ENCODE measurements around the gene TEX14.

TEX14 gene

GRCh38 chr17:58528443-58528842 is 163.4 kb downstream of the TEX14 start:
- H3K18ac ChIP-seq (ENCODE audit: low read depth in 1 of 2, low read length in 2 of 2): peak overlapping the region in 1 of 2 experiments; percentile 25
- DNase-seq: peak; percentile 37
- no peak overlapping the region for H3K4me3 ChIP-seq (ENCODE audit: insufficient read depth in 1 of 2, low read depth in 1 of 2, low read length in 2 of 2)
- peak overlapping the region; percentile 60 for H2BK15ac ChIP-seq (ENCODE audit: low read depth, poor library complexity, severe bottlenecking)
- H4K8ac ChIP-seq (ENCODE audit: low read length): no peak overlapping the region
- no peak overlapping the region for H3K14ac ChIP-seq (ENCODE audit: low read length in 2 of 2)
- H2BK120ac ChIP-seq (ENCODE audit: low read depth, low read length): peak overlapping the region; percentile 39
- no peaks in the 10 kb centered on the region for H3K79me1 ChIP-seq (replicated peaks; ENCODE audit: low read length, poor library complexity, severe bottlenecking)
- no peak overlapping the region for H2BK5ac ChIP-seq (ENCODE audit: low read depth, low read length, poor library complexity, severe bottlenecking)
- H2AK5ac ChIP-seq (ENCODE audit: low read length, severe bottlenecking): no peak overlapping the region
- no peak overlapping the region for H3K27ac ChIP-seq (ENCODE audit: low read length, poor library complexity, severe bottlenecking)
- H3K4me1 ChIP-seq (ENCODE audit: control insufficient read depth, insufficient read depth, low read depth, low read length): peaks cover 21% of the 10 kb centered on the region
- H3K36me3 ChIP-seq (ENCODE audit: control insufficient read depth in 1 of 2, insufficient read depth in 2 of 2, low read depth in 1 of 2, low read length in 2 of 2): no peaks in the 10 kb centered on the region
- H3K4me2 ChIP-seq (ENCODE audit: low read length, poor library complexity, severe bottlenecking): no peak overlapping the region
- H3K9ac ChIP-seq (ENCODE audit: low read length): no peak overlapping the region
- WGBS: no CpG with 5 or more reads among the region's 3 CpGs
- no peak overlapping the region for H2AFZ ChIP-seq (ENCODE audit: low read depth, low read length)
- H3K9me3 ChIP-seq (ENCODE audit: control insufficient read depth, low read length): no peaks in the 10 kb centered on the region
- H4K91ac ChIP-seq (ENCODE audit: low read length): no peak overlapping the region
- peak overlapping the region in 1 of 2 experiments; percentile 17 for H3K4ac ChIP-seq (ENCODE audit: low read depth in 1 of 2, low read length in 2 of 2)
- no peak overlapping the region for H3K23ac ChIP-seq (ENCODE audit: low read length in 2 of 2)
- peaks cover 40 to 66% of the 10 kb centered on the region in 2 experiments for H3K27me3 ChIP-seq (ENCODE audit: control insufficient read depth in 1 of 2, insufficient read depth in 1 of 2, low read length in 2 of 2)
- peak overlapping the region in 1 of 2 experiments; percentile 43 for H2BK12ac ChIP-seq (ENCODE audit: low read length in 2 of 2)

GRCh38 chr17:58527949-58528348 is 163.9 kb downstream of the TEX14 start:
- Histone ChIP-seq H2BK120ac (ENCODE audit: low read depth, low read length) (no peak overlapping the region), H2BK12ac (ENCODE audit: low read length in 2 of 2) (peak overlapping the region; percentile 28 to 91), H2BK5ac (ENCODE audit: low read depth, low read length, poor library complexity, severe bottlenecking) (no peak overlapping the region), H3K4ac (ENCODE audit: low read depth in 1 of 2, low read length in 2 of 2) (peak overlapping the region; percentile 4 to 64), H3K4me3 (ENCODE audit: insufficient read depth in 1 of 2, low read depth in 1 of 2, low read length in 2 of 2) (no peak overlapping the region), H2AK5ac (ENCODE audit: low read length, severe bottlenecking) (no peak overlapping the region), H3K9ac (ENCODE audit: low read length) (no peak overlapping the region), H3K14ac (ENCODE audit: low read length in 2 of 2) (peak overlapping the region in 1 of 2 experiments; percentile 53), H2AFZ (ENCODE audit: low read depth, low read length) (no peak overlapping the region), H4K91ac (ENCODE audit: low read length) (peak overlapping the region; percentile 84), H3K79me1 (replicated peaks; ENCODE audit: low read length, poor library complexity, severe bottlenecking) (no peaks in the 10 kb centered on the region), H3K23ac (ENCODE audit: low read length in 2 of 2) (peak overlapping the region in 1 of 2 experiments; percentile 38), H3K36me3 (ENCODE audit: control insufficient read depth in 1 of 2, insufficient read depth in 2 of 2, low read depth in 1 of 2, low read length in 2 of 2) (no peaks in the 10 kb centered on the region), H3K4me1 (ENCODE audit: control insufficient read depth, insufficient read depth, low read depth, low read length) (peaks cover 21% of the 10 kb centered on the region), H3K27ac (ENCODE audit: low read length, poor library complexity, severe bottlenecking) (no peak overlapping the region), H3K27me3 (ENCODE audit: control insufficient read depth in 1 of 2, insufficient read depth in 1 of 2, low read length in 2 of 2) (peaks cover 35 to 61% of the 10 kb centered on the region in 2 experiments), H4K8ac (ENCODE audit: low read length) (peak overlapping the region; percentile 76), H3K4me2 (ENCODE audit: low read length, poor library complexity, severe bottlenecking) (no peak overlapping the region), H2BK15ac (ENCODE audit: low read depth, poor library complexity, severe bottlenecking) (peak overlapping the region; percentile 78), H3K9me3 (ENCODE audit: control insufficient read depth, low read length) (no peaks in the 10 kb centered on the region), H3K18ac (ENCODE audit: low read depth in 1 of 2, low read length in 2 of 2) (peak overlapping the region in 1 of 2 experiments; percentile 45)
- 56% methylated on average over 2 of the region's 3 CpGs for WGBS
- DNase-seq: peak; percentile 63

GRCh38 chr17:58527306-58527705 is 164.5 kb downstream of the TEX14 start:
- H3K36me3 ChIP-seq (ENCODE audit: control insufficient read depth in 1 of 2, insufficient read depth in 2 of 2, low read depth in 1 of 2, low read length in 2 of 2): no peaks in the 10 kb centered on the region
- peak overlapping the region; percentile 21 to 58 for H3K18ac ChIP-seq (ENCODE audit: low read depth in 1 of 2, low read length in 2 of 2)
- WGBS: 100% methylated on average over 1 of the region's 2 CpGs
- H3K79me1 ChIP-seq (replicated peaks; ENCODE audit: low read length, poor library complexity, severe bottlenecking): no peaks in the 10 kb centered on the region
- peaks cover 18% of the 10 kb centered on the region for H3K4me1 ChIP-seq (ENCODE audit: control insufficient read depth, insufficient read depth, low read depth, low read length)
- peak overlapping the region; percentile 89 for H2BK120ac ChIP-seq (ENCODE audit: low read depth, low read length)
- H2AFZ ChIP-seq (ENCODE audit: low read depth, low read length): peak overlapping the region; percentile 10
- no peak for DNase-seq
- peak overlapping the region; percentile 86 for H2BK15ac ChIP-seq (ENCODE audit: low read depth, poor library complexity, severe bottlenecking)
- H3K9ac ChIP-seq (ENCODE audit: low read length): no peak overlapping the region
- H2AK5ac ChIP-seq (ENCODE audit: low read length, severe bottlenecking): no peak overlapping the region
- no peak overlapping the region for H3K27ac ChIP-seq (ENCODE audit: low read length, poor library complexity, severe bottlenecking)
- H3K4ac ChIP-seq (ENCODE audit: low read depth in 1 of 2, low read length in 2 of 2): peak overlapping the region; percentile 40 to 64
- no peak overlapping the region for H3K4me2 ChIP-seq (ENCODE audit: low read length, poor library complexity, severe bottlenecking)
- H2BK5ac ChIP-seq (ENCODE audit: low read depth, low read length, poor library complexity, severe bottlenecking): no peak overlapping the region
- peak overlapping the region; percentile 76 for H4K8ac ChIP-seq (ENCODE audit: low read length)
- no peak overlapping the region for H3K14ac ChIP-seq (ENCODE audit: low read length in 2 of 2)
- no peak overlapping the region for H3K4me3 ChIP-seq (ENCODE audit: insufficient read depth in 1 of 2, low read depth in 1 of 2, low read length in 2 of 2)
- no peaks in the 10 kb centered on the region for H3K9me3 ChIP-seq (ENCODE audit: control insufficient read depth, low read length)
- H4K91ac ChIP-seq (ENCODE audit: low read length): peak overlapping the region; percentile 99
- no peak overlapping the region for H3K23ac ChIP-seq (ENCODE audit: low read length in 2 of 2)
- peak overlapping the region; percentile 91 to 99 for H2BK12ac ChIP-seq (ENCODE audit: low read length in 2 of 2)
- H3K27me3 ChIP-seq (ENCODE audit: control insufficient read depth in 1 of 2, insufficient read depth in 1 of 2, low read length in 2 of 2): peaks cover 28 to 54% of the 10 kb centered on the region in 2 experiments

GRCh38 chr17:58525239-58525638 is 166.6 kb downstream of the TEX14 start:
- peak overlapping the region in 1 of 2 experiments; percentile 90 for H3K14ac ChIP-seq (ENCODE audit: low read length in 2 of 2)
- DNase-seq: peak; percentile 94
- no peak overlapping the region for H2AK5ac ChIP-seq (ENCODE audit: low read length, severe bottlenecking)

More at GRCh38 chr17:58525239-58525638, 166.6 kb downstream of the TEX14 start:
- H3K9me3 ChIP-seq (ENCODE audit: control insufficient read depth, low read length): no peaks in the 10 kb centered on the region
- H3K27ac ChIP-seq (ENCODE audit: low read length, poor library complexity, severe bottlenecking): no peak overlapping the region
- no peaks in the 10 kb centered on the region for H3K79me1 ChIP-seq (replicated peaks; ENCODE audit: low read length, poor library complexity, severe bottlenecking)
- H2BK15ac ChIP-seq (ENCODE audit: low read depth, poor library complexity, severe bottlenecking): peak overlapping the region; percentile 90
- no peak overlapping the region for H3K4me2 ChIP-seq (ENCODE audit: low read length, poor library complexity, severe bottlenecking)
- H2BK120ac ChIP-seq (ENCODE audit: low read depth, low read length): peak overlapping the region; percentile 85
- no peak overlapping the region for H3K4me3 ChIP-seq (ENCODE audit: insufficient read depth in 1 of 2, low read depth in 1 of 2, low read length in 2 of 2)
- no peak overlapping the region for H2BK5ac ChIP-seq (ENCODE audit: low read depth, low read length, poor library complexity, severe bottlenecking)
- peak overlapping the region; percentile 88 for H4K91ac ChIP-seq (ENCODE audit: low read length)
- H3K9ac ChIP-seq (ENCODE audit: low read length): no peak overlapping the region
- peak overlapping the region; percentile 80 for H2AFZ ChIP-seq (ENCODE audit: low read depth, low read length)
- H3K4me1 ChIP-seq (ENCODE audit: control insufficient read depth, insufficient read depth, low read depth, low read length): peaks cover 11% of the 10 kb centered on the region
- no peaks in the 10 kb centered on the region for H3K36me3 ChIP-seq (ENCODE audit: control insufficient read depth in 1 of 2, insufficient read depth in 2 of 2, low read depth in 1 of 2, low read length in 2 of 2)
- H3K4ac ChIP-seq (ENCODE audit: low read depth in 1 of 2, low read length in 2 of 2): peak overlapping the region; percentile 79 to 93
- peaks cover 13 to 44% of the 10 kb centered on the region in 2 experiments for H3K27me3 ChIP-seq (ENCODE audit: control insufficient read depth in 1 of 2, insufficient read depth in 1 of 2, low read length in 2 of 2)
- H4K8ac ChIP-seq (ENCODE audit: low read length): peak overlapping the region; percentile 62
- peak overlapping the region; percentile 91 to 100 for H2BK12ac ChIP-seq (ENCODE audit: low read length in 2 of 2)
- 23% methylated on average over 3 of the region's 3 CpGs for WGBS
- no peak overlapping the region for H3K23ac ChIP-seq (ENCODE audit: low read length in 2 of 2)
- H3K18ac ChIP-seq (ENCODE audit: low read depth in 1 of 2, low read length in 2 of 2): peak overlapping the region; percentile 58 to 99
